HG03108 (cell line): Measurements from ENCODE around the gene KHSRP.

Experiments
- ATAC-seq: cut with Tn5 transposase; IDR thresholded peaks from one replicate; pipeline ENCODE4 v1.9.1; 2021; ENCODE audit warnings: moderate library complexity; ENCODE audit not compliant: unreplicated experiment

The KHSRP gene

DNA sequence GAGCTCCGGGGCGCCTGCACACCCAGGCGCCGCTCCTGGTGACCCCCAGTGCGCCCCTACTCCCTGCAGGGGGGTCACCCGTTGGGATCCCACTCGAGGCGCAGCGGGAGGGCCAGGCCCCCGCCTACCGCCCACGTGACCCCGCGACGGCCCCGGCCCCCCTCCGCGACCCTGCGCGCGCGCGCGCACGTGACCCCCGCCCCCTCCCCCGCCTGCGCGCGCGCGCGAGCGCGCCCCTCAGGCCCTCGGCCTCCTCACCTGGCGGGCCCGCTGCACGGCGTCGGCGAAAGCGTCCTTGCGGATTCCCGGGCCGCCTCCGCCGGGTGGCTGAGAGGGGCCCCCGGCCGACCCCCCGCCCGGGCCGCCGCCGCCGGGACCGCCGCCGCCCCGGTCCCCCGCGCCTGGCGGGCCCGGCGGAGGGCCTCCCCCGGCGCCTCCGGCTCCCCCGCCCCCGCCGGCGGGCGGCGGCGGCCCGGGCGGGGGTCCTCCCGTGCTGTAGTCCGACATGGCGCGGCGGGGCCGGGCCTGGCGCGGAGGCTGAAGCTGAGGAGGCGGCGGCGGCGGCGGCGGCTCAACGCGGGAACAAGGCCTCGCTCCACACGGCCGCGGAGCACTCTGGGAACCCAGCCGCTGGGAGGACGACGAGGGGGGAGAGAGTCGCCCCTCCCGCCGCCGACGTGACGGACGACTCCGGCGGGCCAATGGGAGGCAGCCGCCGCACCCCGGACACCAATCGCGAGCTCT is at the start of gene KHSRP:
Gene KHSRP, minus strand, starts transcription at position 617 of the 744 bp plus-strand sequence. Its CDS starts 110 bp downstream, at position 507.
- ATAC-seq, result no peak

DNA sequence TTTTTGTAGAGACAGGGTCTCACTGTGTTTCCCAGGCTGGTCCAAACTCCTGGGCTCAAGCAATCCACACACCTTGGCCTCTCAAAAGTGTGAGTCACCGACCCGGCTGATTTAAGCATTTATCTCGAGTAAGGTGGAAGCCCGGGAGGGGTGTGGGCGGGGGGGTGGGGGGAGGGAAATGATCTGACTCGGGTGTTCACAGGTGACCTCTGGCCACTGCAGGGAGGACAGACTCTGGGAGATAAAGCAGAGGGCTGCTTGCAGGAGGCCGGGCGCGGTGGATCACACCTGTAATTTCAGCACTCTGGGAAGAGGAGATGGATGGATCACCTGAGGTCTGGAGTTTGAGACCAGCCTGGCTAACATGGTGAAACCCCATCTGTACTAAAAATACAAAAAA is 49.0 kb upstream of the KHSRP start:
- ATAC-seq, result no peak

DNA sequence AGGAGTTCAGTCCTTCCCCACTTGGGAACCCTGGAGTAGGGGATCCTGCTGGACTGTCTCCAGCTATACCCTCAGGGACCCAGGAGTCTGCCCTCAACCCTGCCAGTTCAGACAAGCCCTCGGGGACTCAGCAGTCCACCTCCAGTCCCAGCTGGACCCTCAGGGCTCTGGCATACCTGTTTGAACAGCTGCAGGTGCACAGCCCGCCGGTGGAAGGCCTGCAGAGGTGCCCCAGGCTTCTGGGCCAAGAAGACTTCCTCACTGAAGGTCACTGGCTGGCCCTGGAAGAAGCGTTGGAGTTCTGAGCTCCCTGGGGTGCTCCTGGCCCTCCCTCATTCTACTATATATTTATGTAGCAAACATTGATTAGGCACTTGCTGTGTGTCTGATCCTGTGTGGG is 48.1 kb upstream of the KHSRP start:
- no peak for ATAC-seq

- no peak for ATAC-seq
Measured at GRCh38 chr19:6471076-6471475, 46.5 kb upstream of the KHSRP start.

GRCh38 chr19:6470173-6470572 is 45.6 kb upstream of the KHSRP start:
- no peak for ATAC-seq

DNA sequence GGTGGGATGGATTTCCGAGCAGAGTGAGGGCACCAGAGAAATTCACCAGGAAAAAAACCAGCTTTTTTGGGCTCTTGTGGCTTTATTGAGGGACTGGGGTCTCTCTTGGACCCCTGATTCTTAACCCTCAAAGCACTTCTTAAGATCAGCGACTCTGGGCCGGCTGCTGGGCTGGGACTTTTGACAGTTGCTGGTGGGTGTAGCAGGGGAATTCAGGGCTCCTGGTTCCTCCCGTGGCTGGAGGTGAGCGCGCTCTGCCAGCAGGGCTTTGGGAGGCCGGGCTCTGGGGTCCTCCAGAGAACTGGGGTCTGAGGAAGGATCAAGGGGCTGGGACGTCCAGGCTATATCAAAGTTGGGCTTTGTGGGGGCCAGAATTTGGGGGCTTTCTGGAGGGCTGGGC is 42.8 kb upstream of the KHSRP start:
- ATAC-seq, result no peak

DNA sequence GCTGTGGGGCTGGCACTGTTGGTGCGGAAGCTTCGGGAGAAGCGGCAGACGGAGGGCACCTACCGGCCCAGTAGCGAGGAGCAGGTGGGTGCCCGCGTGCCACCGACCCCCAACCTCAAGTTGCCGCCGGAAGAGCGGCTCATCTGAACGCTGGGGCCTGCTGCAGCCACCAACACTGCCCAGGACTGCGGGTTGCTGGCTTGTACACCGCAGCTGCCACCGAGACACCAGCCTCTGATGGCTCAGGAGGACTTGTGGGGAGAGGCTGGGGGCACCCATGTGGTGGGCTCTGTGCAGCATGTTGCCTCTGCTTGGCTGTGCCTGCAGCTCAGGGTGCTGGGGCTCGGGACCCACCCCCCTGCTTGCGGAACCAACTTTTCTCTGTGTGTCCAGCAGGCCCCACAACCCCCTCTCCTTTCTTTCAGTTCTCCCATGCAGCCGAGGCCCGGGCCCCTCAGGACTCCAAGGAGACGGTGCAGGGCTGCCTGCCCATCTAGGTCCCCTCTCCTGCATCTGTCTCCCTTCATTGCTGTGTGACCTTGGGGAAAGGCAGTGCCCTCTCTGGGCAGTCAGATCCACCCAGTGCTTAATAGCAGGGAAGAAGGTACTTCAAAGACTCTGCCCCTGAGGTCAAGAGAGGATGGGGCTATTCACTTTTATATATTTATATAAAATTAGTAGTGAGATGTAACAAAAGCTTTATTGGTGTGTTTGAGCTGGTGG is 42.1 kb upstream of the KHSRP start:
- ATAC-seq, result no peak

GRCh38 chr19:6465663-6466062 is 41.1 kb upstream of the KHSRP start:
- ATAC-seq, result no peak

DNA sequence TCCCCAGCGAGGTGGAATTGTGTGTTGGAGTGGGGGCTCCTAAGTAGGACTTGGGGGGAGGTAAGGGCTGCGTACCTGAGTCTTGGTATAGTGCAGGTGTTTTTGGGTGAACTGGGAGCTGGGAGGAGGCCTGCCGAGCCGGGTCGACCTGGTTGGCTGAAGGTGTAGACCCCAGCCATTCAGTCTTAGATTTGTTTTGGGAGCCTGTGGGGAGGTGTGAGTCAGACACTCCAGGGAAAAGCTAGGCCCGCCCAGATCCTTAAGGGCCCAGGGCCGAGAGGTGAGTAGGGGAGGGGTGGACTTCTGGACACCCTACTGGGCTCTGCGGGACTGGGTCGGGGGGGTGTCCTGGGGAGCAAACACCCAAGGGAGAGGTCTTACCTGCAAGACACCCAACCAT is 40.4 kb upstream of the KHSRP start:
- no peak for ATAC-seq

GRCh38 chr19:6464070-6464873 is 39.7 kb upstream of the KHSRP start, which contains the start of gene CRB3:
TSS of gene CRB3 (plus strand) at chr19:6464271. CDS start at chr19:6464702, 431 bp downstream.
- no peak for ATAC-seq

DNA sequence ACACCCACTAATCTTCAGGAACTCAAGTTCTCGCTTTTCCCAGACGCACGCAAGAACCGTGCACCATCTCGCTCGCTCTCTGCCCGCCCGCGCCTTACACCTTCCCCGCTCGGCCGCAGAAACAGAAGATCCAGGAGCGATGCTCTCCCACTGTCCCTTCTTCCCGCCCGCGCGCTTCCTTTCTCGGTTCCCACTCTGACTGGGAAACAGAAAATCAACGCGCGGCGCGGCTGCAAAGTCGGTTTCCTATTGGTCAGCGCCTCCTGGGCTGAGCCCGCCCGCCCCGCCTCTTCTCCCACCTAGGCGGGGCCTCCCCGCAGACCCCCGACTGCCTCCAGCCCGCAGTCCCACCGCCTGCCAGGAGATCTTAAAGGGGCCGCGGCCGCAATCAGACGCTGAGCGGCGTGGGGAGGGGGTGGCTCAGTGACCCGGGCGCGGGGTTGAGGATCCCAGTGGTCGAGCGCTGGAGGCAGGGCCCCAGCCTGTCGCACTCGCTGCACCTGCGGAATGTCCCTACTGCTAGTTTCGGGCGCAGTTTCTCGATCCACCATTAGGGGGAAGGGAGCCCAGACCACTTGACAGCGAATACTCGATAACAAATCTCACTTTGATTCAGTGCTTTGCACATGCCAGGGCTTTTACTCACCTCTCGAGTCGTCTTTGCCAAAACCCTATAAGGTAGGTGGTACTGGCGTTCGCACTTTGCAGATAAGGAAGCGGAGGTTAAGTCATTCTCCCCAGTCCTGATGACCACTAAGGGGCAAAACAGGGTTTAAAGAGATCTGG is 35.7 kb upstream of the KHSRP start:
- ATAC-seq, result peak; percentile 65

DNA sequence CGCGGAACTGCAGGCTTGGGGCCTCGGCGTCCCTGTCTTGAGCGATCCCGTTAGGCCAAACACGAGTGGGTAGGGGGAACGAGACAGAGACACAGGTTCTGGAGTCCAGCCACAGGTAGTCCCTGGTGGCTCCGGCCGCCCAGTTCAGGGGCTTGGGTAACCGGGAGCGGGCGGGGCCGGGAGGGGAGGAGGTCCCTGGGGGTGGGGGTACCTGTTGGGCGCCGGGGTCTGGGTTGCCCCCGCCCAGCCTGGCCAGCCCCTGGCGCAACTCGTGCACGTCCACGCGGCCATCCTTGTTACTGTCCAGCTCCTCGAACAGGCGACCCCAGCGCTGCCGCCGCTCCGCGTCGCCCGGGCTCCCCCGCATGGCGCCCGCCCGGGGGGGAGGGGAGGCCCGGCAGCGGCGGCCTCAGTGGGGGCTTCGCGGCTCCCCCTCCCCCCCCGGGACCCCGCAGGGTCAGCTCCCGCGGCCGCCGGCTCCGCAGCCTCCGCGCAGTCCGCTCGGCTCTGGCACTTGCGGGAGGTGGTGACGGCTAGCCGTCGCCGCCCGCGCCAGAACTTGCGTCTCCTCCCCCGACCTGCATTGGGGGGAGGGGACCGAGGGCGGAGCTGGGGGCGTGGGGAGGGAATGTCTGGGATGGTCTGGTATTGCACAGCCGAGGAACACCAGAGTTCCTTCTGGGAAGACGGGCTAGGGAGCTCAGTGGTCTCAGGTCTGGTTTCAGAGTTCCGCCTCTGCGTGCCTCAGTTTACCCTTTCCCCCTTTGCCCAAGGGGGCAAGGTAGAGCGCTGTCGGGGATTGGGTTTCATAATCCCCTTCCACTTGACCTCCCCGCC is 34.9 kb upstream of the KHSRP start, which contains the start of gene SLC25A23:
Gene SLC25A23, minus strand, starts transcription at position 531 of the 837 bp plus-strand sequence. Its CDS starts 164 bp downstream, at position 367.
- ATAC-seq, result peak; percentile 38

- peak; percentile 2 for ATAC-seq
Measured at GRCh38 chr19:6458695-6459261, 34.2 kb upstream of the KHSRP start.

DNA sequence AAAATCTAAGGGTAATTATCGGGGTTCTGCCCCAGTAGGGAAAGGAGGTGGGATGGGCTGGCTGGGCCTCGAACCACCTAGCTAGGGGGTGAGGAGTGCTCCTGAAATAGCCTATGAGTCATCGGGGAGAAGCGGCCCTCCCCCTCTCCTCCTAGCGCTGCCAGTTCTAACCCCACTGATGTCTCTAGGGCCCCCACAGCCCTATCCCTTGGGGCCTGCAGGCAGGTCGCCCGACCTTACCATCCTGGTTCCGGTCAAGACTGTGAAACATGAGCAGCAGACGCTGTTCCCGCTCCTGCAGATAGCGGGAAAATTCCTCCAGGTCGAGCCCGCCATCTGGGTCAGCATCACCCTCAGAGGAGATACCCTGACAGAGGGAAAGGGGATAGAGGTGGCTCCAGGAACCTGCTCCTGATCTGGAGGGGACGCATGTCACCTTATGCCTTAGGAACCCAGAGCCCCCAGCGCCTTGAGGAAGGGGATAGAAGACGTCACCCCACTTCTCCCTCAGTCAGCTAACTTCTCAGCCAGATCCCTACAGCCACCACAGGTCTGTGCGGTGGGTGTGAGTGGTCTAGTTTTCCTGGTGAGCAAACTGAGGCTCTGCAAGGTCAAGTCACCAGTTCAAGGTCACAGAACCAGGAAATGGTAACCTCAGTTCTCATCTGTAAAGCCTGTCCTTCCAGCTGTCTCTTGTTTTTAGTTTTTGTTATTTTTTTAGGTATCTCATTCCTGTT is 33.5 kb upstream of the KHSRP start:
- ATAC-seq, result no peak

GRCh38 chr19:6455924-6456323 is 31.3 kb upstream of the KHSRP start:
- no peak for ATAC-seq

DNA sequence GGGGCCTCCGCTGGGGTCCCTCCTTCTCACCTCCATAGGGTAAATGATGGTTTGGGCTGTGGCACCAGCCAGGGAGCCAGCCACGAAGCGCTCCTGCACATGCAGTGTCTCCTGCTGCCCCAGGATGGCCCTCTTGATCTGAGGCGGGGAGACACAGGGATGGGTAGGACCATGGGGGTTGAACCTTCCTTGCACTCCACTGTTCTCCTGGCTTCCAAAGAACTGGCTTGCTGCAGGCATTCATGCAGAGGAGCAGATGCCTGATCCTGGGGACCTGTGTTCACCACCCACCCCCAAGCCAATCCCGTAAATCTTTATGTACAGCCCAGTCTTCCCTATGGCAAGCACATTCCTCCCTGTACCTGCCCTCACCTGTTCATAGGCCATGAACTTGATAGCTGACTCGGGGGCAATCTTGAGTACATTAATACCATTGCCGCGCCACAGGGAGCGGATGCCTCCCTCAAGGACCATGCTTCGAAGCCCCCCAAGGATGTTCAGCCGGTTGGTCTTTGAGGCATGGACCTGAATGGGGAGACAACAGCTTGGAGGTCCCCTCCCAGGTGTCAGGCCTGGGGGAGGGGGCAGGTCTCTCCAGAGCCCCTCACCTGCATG is 29.4 kb upstream of the KHSRP start:
- no peak for ATAC-seq

DNA sequence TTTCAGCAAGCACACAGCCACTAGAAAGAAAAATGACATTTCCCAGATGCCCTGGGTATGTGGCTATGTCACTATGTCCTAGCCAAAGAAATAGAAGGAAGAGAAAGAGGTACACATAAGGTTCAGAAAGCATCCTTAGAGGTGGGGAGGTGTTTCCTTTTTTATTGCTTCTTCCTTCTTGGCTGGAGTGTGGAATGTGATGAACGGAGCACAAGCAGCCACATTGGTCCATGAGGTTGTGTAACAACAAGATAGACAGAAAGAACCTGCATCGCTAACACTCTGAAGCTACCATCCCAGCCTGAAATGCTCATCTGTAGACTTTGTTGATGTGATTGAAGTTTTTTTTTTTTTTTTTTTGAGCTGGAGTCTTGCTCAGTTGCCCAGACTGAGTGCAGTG is 28.3 kb upstream of the KHSRP start:
- no peak for ATAC-seq

DNA sequence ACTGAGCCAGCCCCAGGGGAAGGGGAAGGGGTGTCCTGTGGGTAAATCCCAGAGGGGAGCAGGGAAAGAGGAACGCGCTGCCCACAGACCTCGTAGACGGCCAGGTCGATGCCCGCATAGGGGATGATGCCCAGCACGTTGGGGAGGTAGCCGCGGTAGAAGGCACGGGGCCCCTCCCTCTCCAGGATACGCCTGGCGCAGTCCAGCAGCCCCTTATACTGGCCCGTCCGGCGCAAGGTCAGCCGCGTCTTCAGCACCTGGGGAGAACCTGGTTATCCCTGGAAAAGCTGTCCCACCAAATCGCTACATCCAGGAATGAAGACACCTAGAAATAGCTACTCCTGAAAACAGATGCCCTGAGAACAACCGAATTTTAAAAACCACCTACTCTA is 27.6 kb upstream of the KHSRP start:
- no peak for ATAC-seq
